K562 (cell line): ENCODE results near the gene NPEPL1. TPM values are rescaled to one million over a fixed set of nuclear protein-coding genes. Genes with fewer than 3 reads are reported as not detected.

ENCODE experiments used
- ATAC-seq: fragments of 200-7000 bp; cut with Tn5 transposase; 3 replicates; pipeline ENCODE4 v1.9.1; 2020; ENCODE audit warnings: moderate library complexity
- BruUV-seq: library from RNA; stranded (reverse); fragments of 400-500 nt; replicated peaks from 2 replicates; lab custom pipeline; 2021; lab: Mats Ljungman, UMichigan
- CTCF ChIA-PET: fragments of 300-600 bp; formaldehyde crosslinking; extraction: SDS; loops from one replicate; lab custom pipeline; 2021; ENCODE audit warnings: low intra/inter-chr PET ratio; lab: Yijun Ruan, JAX
- POLR2A ChIA-PET: fragments of 300-600, 350-650 bp; sonication (Branson Sonifier 250); formaldehyde crosslinking; extraction: SDS; loops from one replicate; lab custom pipeline; 2021; ENCODE audit warnings: antibody characterized with exemption, inconsistent platforms; lab: Yijun Ruan, JAX
- DNase-seq, 4 experiments: peaks; one replicate each; pipeline versions ENCODE4 v3.0.0 to v3.0.0-alpha.2; 2011 to 2018; ENCODE audit warnings: low spot score in 3 of 4, mixed read lengths in 3 of 4; ENCODE audit errors: extremely low read depth in 1 of 4
- FAIRE-seq: peaks from 2 replicates; lab custom pipeline; 2011; peaks lifted over from hg19 to GRCh38; lab: Jason Lieb, UNC
- H2AFZ ChIP-seq: 2 replicates; pipeline ENCODE4 v1.6.0; 2011; ENCODE audit warnings: low read depth, low read length, control low read depth, inconsistent platforms
- H3K27ac ChIP-seq: fragments of 200-600 bp; 3 replicates; pipeline ENCODE4 v1.8.0; 2011; ENCODE audit warnings: low read depth, mild to moderate bottlenecking, control low read depth, inconsistent platforms, low read length, moderate library complexity, mixed read lengths; ENCODE audit errors: extremely low read depth
- H3K27me3 ChIP-seq, 2 experiments: fragments of 300-600 bp in 1 of 2; 2 replicates in 1 of 2; 3 replicates in 1 of 2; pipeline versions ENCODE4 v1.6.0 to v1.8.0; 2011; ENCODE audit warnings: inconsistent platforms in 2 of 2, low read length in 2 of 2, mild to moderate bottlenecking in 1 of 2, mixed read lengths in 1 of 2, moderate library complexity in 1 of 2; ENCODE audit not compliant: control insufficient read depth in 2 of 2, insufficient read depth in 2 of 2
- H3K36me3 ChIP-seq: fragments of 300-600 bp; 3 replicates; pipeline ENCODE4 v1.8.0; 2011; ENCODE audit warnings: mild to moderate bottlenecking, low read length, inconsistent platforms; ENCODE audit not compliant: control insufficient read depth, insufficient read depth
- H3K4me1 ChIP-seq, 2 experiments: fragments of 200-600 bp in 1 of 2; replicated peaks in 1 of 2; 2 replicates in 1 of 2; 3 replicates in 1 of 2; pipeline versions ENCODE4 v1.5.1 to v1.8.0; 2011; ENCODE audit warnings: inconsistent platforms in 2 of 2, low read length in 2 of 2, mild to moderate bottlenecking in 1 of 2, mixed read lengths in 1 of 2, moderate library complexity in 1 of 2; ENCODE audit not compliant: control insufficient read depth in 2 of 2, insufficient read depth in 2 of 2
- H3K4me2 ChIP-seq: 2 replicates; pipeline ENCODE4 v1.6.1; 2011; ENCODE audit warnings: low read length, control low read depth, inconsistent platforms, mixed read lengths; ENCODE audit not compliant: insufficient read depth
- H3K4me3 ChIP-seq: fragments of 200-600 bp; sonication (generic), shearing (Covaris generic); 2 replicates; pipeline ENCODE4 v1.5.1; 2016; ENCODE audit warnings: control low read depth, inconsistent platforms
- H3K79me2 ChIP-seq: fragments of 200-600 bp; 3 replicates; pipeline ENCODE4 v1.8.0; 2011; ENCODE audit warnings: low read length, inconsistent platforms; ENCODE audit not compliant: control insufficient read depth, insufficient read depth
- H3K9ac ChIP-seq, 2 experiments: 2 replicates each; pipeline versions ENCODE4 v1.6.0 to v1.6.1; 2011; ENCODE audit warnings: low read depth in 2 of 2, low read length in 2 of 2, control low read depth in 1 of 2, inconsistent platforms in 1 of 2, mild to moderate bottlenecking in 1 of 2, mixed read lengths in 1 of 2; ENCODE audit not compliant: insufficient read depth in 1 of 2
- H3K9me1 ChIP-seq: one replicate; pipeline ENCODE4 v1.6.0; 2011; ENCODE audit warnings: inconsistent platforms, mild to moderate bottlenecking, low read length, moderate library complexity; ENCODE audit not compliant: control insufficient read depth, insufficient read depth
- H3K9me3 ChIP-seq: replicated peaks from 2 replicates; pipeline ENCODE4 v1.5.1; 2011; ENCODE audit warnings: low read depth, low read length, inconsistent platforms; ENCODE audit not compliant: control insufficient read depth, insufficient read depth
- H4K20me1 ChIP-seq: replicated peaks from 2 replicates; pipeline ENCODE4 v1.6.1; 2011; ENCODE audit warnings: low read length, inconsistent platforms, mixed read lengths; ENCODE audit not compliant: control insufficient read depth, insufficient read depth
- ETS2 ChIP-seq: IDR thresholded peaks from 2 replicates; pipeline ENCODE4 v1.6.1; 2016; ENCODE audit warnings: borderline replicate concordance, missing genetic modification characterization, mild to moderate bottlenecking, moderate library complexity, missing compliant biosample characterization; ENCODE audit not compliant: poor library complexity, severe bottlenecking
- FOXJ3 ChIP-seq: sonication (generic); formaldehyde crosslinking; IDR thresholded peaks from 2 replicates; pipeline ENCODE4 v1.4.0; 2020; ENCODE audit warnings: mild to moderate bottlenecking, missing genetic modification reagents
- MECOM ChIP-seq: fragments of 250-450 bp; sonication (Bioruptor Pico); IDR thresholded peaks from 2 replicates; pipeline ENCODE4 v1.8.0; 2022; ENCODE audit warnings: inconsistent platforms
- PHB2 ChIP-seq: fragments of 450-650 bp; IDR thresholded peaks from 2 replicates; pipeline ENCODE4 v1.6.1; 2017; ENCODE audit warnings: low read depth
- SIN3B ChIP-seq: fragments of 450-650 bp; IDR thresholded peaks from 2 replicates; pipeline ENCODE4 v1.6.1; 2017; ENCODE audit warnings: low read depth, mild to moderate bottlenecking, moderate library complexity
- SUPT5H ChIP-seq: fragments of 450-650 bp; IDR thresholded peaks from 2 replicates; pipeline ENCODE4 v1.6.1; 2016
- TGIF2 ChIP-seq: sonication (generic); formaldehyde crosslinking; IDR thresholded peaks from 2 replicates; pipeline ENCODE4 v1.8.1; 2022; ENCODE audit warnings: mild to moderate bottlenecking, missing genetic modification reagents, moderate library complexity
- WGBS: fragments of 100-300 bp; shearing (Covaris generic); methylation state at CpG from one replicate; pipeline ENCODE4 v1.1.6; 2016; ENCODE audit warnings: low coverage, mixed read lengths; ENCODE audit not compliant: insufficient coverage; ENCODE audit errors: missing lambda C conversion rate; 5-methylcytosine and 5-hydroxymethylcytosine counted together
- in situ Hi-C: fragments of 300-500 bp; cut with MboI; formaldehyde crosslinking; loops from 4 replicates; pipeline ENCODE4 v1.15.0; 2018; ENCODE audit warnings: inconsistent platforms, mixed read lengths
- intact Hi-C: fragments of 100-400 bp; cut with micrococcal nuclease; formaldehyde crosslinking; loops from 2 replicates; pipeline ENCODE4 v1.14.2; 2022
- polyA plus RNA-seq, 8 experiments: library from polyadenylated mRNA; depleted of rRNA in 4 of 8; stranded (reverse) in 5 of 8; unstranded in 3 of 8; fragments of >200 nt; fragmentation: Nextera tagmentation in 2 of 8; fragmentation: Illumina TruSeq in 1 of 8; extraction: Ambion mirVana in 2 of 8; extraction: Trizol in 1 of 8; gene quantifications; 2 replicates each; pipeline versions ENCODE4 v1.2.1 to v1.2.3, GENCODE V29; 2011 to 2014; ENCODE audit warnings: inconsistent platforms in 1 of 8, missing spikeins in 1 of 8
- total RNA-seq, 7 experiments: library from RNA; depleted of rRNA in 6 of 7; stranded (reverse); fragments of >200 nt in 6 of 7; fragmentation: Illumina TruSeq in 2 of 7; extraction: Trizol in 2 of 7; gene quantifications; 2 replicates each; pipeline versions ENCODE4 v1.2.1 to v1.2.3, GENCODE V29; 2011 to 2021; ENCODE audit warnings: low replicate concordance in 1 of 7
- TF ChIP-seq, protein P1 (sequence below): sonication (generic); formaldehyde crosslinking; IDR thresholded peaks from 2 replicates; pipeline ENCODE4 v1.8.1; 2023; ENCODE audit warnings: mild to moderate bottlenecking, missing genetic modification reagents
- TF ChIP-seq, protein P2 (sequence below): fragments of 450-650 bp; IDR thresholded peaks from 2 replicates; pipeline ENCODE4 v1.6.1; 2017; ENCODE audit warnings: antibody characterized with exemption, mild to moderate bottlenecking

The NPEPL1 gene
- total and polyA plus RNA-seq, 9 of the 15 experiments (the other 6 are each of a cell fraction or from before 2014, with no cell fraction given) = 0.04 to 5.6 (median 0.94) TPM

DNA sequence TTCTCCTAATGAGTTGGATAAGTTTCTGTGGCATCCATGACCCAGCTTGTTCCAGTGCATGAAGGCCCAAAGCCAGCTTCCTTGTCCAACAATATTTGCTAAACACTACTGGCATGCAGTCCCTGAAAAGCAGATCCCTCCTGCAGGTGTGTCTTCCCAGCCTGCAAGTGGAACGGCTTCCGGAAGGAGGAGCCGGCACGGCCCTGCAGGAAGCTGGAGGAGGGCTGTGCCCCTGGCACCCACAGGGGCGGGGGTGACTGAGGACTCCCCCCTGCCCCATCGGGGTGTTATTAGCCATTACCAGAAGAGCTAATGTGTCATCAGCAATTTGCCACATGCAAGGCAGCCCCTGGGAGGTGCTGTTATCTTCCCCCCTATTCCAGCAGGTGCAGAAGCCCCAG, 27.4 kb downstream of the NPEPL1 start:
- no peak overlapping the region for H3K4me3 ChIP-seq
- FAIRE-seq (no peak), ATAC-seq (no peak), DNase-seq (no peak)
- H3K9me3 ChIP-seq = no peaks in the 10 kb centered on the region; the same call in 1 of the 2 replicates
- H3K9me1 ChIP-seq = no peaks in the 10 kb centered on the region
- no peaks in the 10 kb centered on the region for H3K79me2 ChIP-seq
- 0% methylated on average over 5 of the region's 6 CpGs for WGBS
- peaks cover 20 to 75% of the 10 kb centered on the region in 2 experiments; a peak in 4 of 5 replicates for H3K27me3 ChIP-seq
- H3K4me2 ChIP-seq = no peak overlapping the region
- H3K27ac ChIP-seq = no peak overlapping the region
- POLR2A ChIA-PET = no interaction called here
- CTCF ChIA-PET = no interaction called here
- H3K4me1 ChIP-seq = peaks cover 0 to 9% of the 10 kb centered on the region in 2 experiments; a peak in 2 of 5 replicates
- BruUV-seq = no TSS peak
- H2AFZ ChIP-seq = no peak overlapping the region
- no peaks in the 10 kb centered on the region for H3K36me3 ChIP-seq
- TF ChIP-seq ETS2 = no peak
- intact Hi-C loops = no loop called here
- in situ Hi-C loops = no loop called here
- no peak overlapping the region for H3K9ac ChIP-seq
- no peaks in the 10 kb centered on the region for H4K20me1 ChIP-seq

DNA sequence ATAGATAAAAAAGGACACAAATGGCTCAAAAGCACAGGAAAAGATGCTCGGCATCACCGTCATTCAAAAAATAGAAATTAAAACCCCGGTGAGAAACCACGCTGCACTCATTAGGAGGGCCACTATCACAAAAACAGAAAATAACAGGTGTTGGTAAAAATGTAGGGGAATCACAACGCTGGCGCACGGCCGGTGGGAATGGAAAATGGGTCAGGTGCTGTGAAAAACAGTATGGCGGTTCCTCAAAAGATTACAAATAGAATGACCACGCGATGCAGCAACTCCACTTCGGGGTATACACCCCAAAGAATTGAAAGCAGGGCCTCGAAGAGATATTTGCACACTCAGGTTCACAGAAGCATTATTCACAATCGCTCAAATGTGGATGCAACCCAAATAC, 28.3 kb downstream of the NPEPL1 start:
- Histone ChIP-seq H3K9me1 (no peaks in the 10 kb centered on the region), H3K79me2 (no peaks in the 10 kb centered on the region), H3K27me3 (peaks cover 20 to 69% of the 10 kb centered on the region in 2 experiments; a peak in 4 of 5 replicates), H3K9me3 (no peaks in the 10 kb centered on the region; the same call in 1 of the 2 replicates), H2AFZ (no peak overlapping the region), H3K36me3 (no peaks in the 10 kb centered on the region), H3K27ac (no peak overlapping the region), H3K4me1 (peaks cover 0 to 7% of the 10 kb centered on the region in 2 experiments; a peak in 2 of 5 replicates), H4K20me1 (no peaks in the 10 kb centered on the region), H3K4me3 (no peak overlapping the region), H3K9ac (no peak overlapping the region), H3K4me2 (no peak overlapping the region)
- 13% methylated on average over 14 of the region's 14 CpGs for WGBS
- TF ChIP-seq PHB2 (no peak), SIN3B (no peak), TGIF2 (CRISPR knock-in tag) (no peak), MECOM (no peak), FOXJ3 (CRISPR knock-in tag) (no peak), SUPT5H (no peak)
- TF ChIP-seq, protein P1, sequence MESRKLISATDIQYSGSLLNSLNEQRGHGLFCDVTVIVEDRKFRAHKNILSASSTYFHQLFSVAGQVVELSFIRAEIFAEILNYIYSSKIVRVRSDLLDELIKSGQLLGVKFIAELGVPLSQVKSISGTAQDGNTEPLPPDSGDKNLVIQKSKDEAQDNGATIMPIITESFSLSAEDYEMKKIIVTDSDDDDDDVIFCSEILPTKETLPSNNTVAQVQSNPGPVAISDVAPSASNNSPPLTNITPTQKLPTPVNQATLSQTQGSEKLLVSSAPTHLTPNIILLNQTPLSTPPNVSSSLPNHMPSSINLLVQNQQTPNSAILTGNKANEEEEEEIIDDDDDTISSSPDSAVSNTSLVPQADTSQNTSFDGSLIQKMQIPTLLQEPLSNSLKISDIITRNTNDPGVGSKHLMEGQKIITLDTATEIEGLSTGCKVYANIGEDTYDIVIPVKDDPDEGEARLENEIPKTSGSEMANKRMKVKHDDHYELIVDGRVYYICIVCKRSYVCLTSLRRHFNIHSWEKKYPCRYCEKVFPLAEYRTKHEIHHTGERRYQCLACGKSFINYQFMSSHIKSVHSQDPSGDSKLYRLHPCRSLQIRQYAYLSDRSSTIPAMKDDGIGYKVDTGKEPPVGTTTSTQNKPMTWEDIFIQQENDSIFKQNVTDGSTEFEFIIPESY (CRISPR knock-in tag) = no peak
- TF ChIP-seq, protein P2, sequence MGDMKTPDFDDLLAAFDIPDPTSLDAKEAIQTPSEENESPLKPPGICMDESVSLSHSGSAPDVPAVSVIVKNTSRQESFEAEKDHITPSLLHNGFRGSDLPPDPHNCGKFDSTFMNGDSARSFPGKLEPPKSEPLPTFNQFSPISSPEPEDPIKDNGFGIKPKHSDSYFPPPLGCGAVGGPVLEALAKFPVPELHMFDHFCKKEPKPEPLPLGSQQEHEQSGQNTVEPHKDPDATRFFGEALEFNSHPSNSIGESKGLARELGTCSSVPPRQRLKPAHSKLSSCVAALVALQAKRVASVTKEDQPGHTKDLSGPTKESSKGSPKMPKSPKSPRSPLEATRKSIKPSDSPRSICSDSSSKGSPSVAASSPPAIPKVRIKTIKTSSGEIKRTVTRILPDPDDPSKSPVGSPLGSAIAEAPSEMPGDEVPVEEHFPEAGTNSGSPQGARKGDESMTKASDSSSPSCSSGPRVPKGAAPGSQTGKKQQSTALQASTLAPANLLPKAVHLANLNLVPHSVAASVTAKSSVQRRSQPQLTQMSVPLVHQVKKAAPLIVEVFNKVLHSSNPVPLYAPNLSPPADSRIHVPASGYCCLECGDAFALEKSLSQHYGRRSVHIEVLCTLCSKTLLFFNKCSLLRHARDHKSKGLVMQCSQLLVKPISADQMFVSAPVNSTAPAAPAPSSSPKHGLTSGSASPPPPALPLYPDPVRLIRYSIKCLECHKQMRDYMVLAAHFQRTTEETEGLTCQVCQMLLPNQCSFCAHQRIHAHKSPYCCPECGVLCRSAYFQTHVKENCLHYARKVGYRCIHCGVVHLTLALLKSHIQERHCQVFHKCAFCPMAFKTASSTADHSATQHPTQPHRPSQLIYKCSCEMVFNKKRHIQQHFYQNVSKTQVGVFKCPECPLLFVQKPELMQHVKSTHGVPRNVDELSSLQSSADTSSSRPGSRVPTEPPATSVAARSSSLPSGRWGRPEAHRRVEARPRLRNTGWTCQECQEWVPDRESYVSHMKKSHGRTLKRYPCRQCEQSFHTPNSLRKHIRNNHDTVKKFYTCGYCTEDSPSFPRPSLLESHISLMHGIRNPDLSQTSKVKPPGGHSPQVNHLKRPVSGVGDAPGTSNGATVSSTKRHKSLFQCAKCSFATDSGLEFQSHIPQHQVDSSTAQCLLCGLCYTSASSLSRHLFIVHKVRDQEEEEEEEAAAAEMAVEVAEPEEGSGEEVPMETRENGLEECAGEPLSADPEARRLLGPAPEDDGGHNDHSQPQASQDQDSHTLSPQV = no peak
- ChIA-PET CTCF (no interaction called here), POLR2A (interaction anchor here (0.6 kb wide), 1 partner anchor 94 kb away, joined by 3 read pairs; no protein-coding TSS in a partner anchor)
- FAIRE-seq = no peak
- no peak for DNase-seq
- no peak for ATAC-seq
- intact Hi-C loops (no loop called here), in situ Hi-C loops (no loop called here)
- no TSS peak for BruUV-seq
